Measurements from ENCODE around the gene PDXDC1. TPM values are rescaled to one million over a fixed set of nuclear protein-coding genes. Genes with fewer than 3 reads are reported as not detected.

PDXDC1 gene
- total RNA-seq, 1 donor from 2014 or later, result 65.6 TPM

GRCh38 chr16:14955546-14956231, 19.1 kb upstream of the PDXDC1 start:
- H3K36me3 Mint-ChIP-seq (ENCODE audit: low read depth), result no peaks in the 10 kb centered on the region
- peaks cover 10% of the 10 kb centered on the region for H3K4me1 Mint-ChIP-seq
- no peaks in the 10 kb centered on the region for H3K9me3 Mint-ChIP-seq
- H3K27me3 Mint-ChIP-seq (ENCODE audit: low read depth), result no peaks in the 10 kb centered on the region
- no peak overlapping the region for H3K27ac Mint-ChIP-seq (ENCODE audit: unreplicated experiment)
- no peak overlapping the region for H3K4me3 Mint-ChIP-seq
- DNase-seq (ENCODE audit: low read depth, low spot score), result no peak
- TF ChIP-seq CTCF (conservative IDR thresholded peaks at IDR 0.05), result no peak

GRCh38 chr16:14957576-14958322, 17.1 kb upstream of the PDXDC1 start:
- Mint-ChIP-seq H3K36me3 (ENCODE audit: low read depth) (no peaks in the 10 kb centered on the region), H3K4me3 (no peak overlapping the region), H3K27me3 (ENCODE audit: low read depth) (no peaks in the 10 kb centered on the region), H3K9me3 (no peaks in the 10 kb centered on the region), H3K4me1 (peaks cover 10% of the 10 kb centered on the region), H3K27ac (ENCODE audit: unreplicated experiment) (no peak overlapping the region)
- no peak for DNase-seq (ENCODE audit: low read depth, low spot score)
- TF ChIP-seq CTCF (conservative IDR thresholded peaks at IDR 0.05), result no peak

GRCh38 chr16:14958323-14958600, 16.6 kb upstream of the PDXDC1 start:
- Mint-ChIP-seq H3K4me1 (peaks cover 10% of the 10 kb centered on the region), H3K4me3 (no peak overlapping the region), H3K36me3 (ENCODE audit: low read depth) (no peaks in the 10 kb centered on the region), H3K9me3 (no peaks in the 10 kb centered on the region), H3K27ac (ENCODE audit: unreplicated experiment) (no peak overlapping the region), H3K27me3 (ENCODE audit: low read depth) (peaks cover under 1% of the 10 kb centered on the region)
- no peak for DNase-seq (ENCODE audit: low read depth, low spot score)
- TF ChIP-seq CTCF (conservative IDR thresholded peaks at IDR 0.05), result no peak

GRCh38 chr16:14958970-14959369, 15.9 kb upstream of the PDXDC1 start:
- H3K36me3 Mint-ChIP-seq (ENCODE audit: low read depth), result no peaks in the 10 kb centered on the region
- no peak overlapping the region for H3K27ac Mint-ChIP-seq (ENCODE audit: unreplicated experiment)
- peaks cover 4% of the 10 kb centered on the region for H3K27me3 Mint-ChIP-seq (ENCODE audit: low read depth)
- H3K4me3 Mint-ChIP-seq, result no peak overlapping the region
- no peak for DNase-seq (ENCODE audit: low read depth, low spot score)
- no peaks in the 10 kb centered on the region for H3K9me3 Mint-ChIP-seq
- TF ChIP-seq CTCF (conservative IDR thresholded peaks at IDR 0.05), result no peak
- H3K4me1 Mint-ChIP-seq, result peaks cover 10% of the 10 kb centered on the region

GRCh38 chr16:14961405-14962186, 13.2 kb upstream of the PDXDC1 start:
- no peaks in the 10 kb centered on the region for H3K9me3 Mint-ChIP-seq
- TF ChIP-seq CTCF (conservative IDR thresholded peaks at IDR 0.05), result no peak
- H3K36me3 Mint-ChIP-seq (ENCODE audit: low read depth), result no peaks in the 10 kb centered on the region
- peaks cover 8% of the 10 kb centered on the region for H3K27me3 Mint-ChIP-seq (ENCODE audit: low read depth)
- H3K27ac Mint-ChIP-seq (ENCODE audit: unreplicated experiment), result no peak overlapping the region
- DNase-seq (ENCODE audit: low read depth, low spot score), result no peak
- H3K4me1 Mint-ChIP-seq, result peaks cover 10% of the 10 kb centered on the region
- no peak overlapping the region for H3K4me3 Mint-ChIP-seq
